GM19240 (cell line): ENCODE data around the gene NTN3.

ENCODE experiments used
- DNase-seq: peaks from one replicate; pipeline ENCODE4 v3.0.0; 2011; ENCODE audit warnings: low spot score; ENCODE audit not compliant: insufficient read length

Gene NTN3

GRCh38 chr16:2466667-2467527, 4.2 kb upstream of the NTN3 start:
- no peak for DNase-seq

- no peak for DNase-seq
Observed at GRCh38 chr16:2467528-2468232, 3.4 kb upstream of the NTN3 start.

DNA sequence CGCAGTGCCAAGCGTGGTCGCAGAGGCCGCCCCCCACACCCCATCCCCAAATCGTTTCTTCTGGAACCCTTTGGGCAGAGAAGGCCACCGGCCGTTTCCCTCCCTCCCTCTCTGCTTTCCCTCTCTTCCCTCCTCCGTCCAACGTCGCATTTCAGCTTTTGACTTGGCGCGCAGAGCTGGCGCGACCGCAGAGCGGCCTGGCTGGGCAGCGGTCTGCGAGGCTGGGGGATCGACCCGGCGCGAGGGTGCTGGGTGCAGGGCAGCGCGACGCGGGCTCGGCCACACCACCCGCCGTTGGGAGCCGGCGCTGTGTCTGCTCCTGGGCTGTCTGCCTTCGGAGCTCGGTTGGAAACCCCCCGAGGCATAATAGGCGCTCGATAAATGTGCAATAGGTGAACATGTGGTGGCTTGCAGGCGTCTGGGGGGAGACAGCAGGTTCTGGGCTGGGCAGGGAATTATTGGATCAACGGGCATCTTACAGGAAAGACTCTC, 2.8 kb upstream of the NTN3 start:
- DNase-seq = no peak

DNA sequence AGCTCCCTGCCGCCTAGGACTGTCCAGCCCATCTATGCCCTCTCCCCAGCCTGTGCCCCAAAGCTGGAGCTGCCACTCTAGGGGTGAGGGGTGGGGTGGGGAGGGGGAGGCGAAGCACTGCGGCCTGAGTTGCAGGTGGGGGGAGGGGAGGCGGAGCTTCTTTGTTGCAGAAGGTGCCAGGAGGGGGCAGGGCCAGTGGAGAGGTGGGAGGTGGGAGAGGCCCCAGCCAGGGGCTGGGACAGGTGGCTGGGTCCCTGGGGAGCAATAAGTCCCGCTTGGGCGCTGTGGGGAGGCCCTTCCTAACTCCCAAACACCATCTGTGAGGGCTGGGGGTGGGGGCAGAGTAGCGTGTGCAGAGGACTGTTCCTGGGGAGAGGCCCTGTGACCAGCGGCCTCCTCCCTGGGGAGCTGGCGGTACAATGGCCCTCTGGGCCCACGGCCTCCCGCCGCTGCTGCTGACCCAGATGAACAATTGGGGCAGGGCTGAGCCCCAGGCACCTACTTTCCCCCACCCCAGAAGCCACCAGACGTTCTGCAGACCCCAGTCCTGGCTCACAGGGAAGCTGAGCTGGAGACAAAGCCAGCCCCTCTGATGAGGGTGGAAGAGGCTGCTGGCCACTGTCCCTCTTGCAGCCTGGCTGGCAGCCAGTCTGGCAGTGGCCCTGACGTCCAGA, 2.2 kb upstream of the NTN3 start:
- DNase-seq = no peak

DNA sequence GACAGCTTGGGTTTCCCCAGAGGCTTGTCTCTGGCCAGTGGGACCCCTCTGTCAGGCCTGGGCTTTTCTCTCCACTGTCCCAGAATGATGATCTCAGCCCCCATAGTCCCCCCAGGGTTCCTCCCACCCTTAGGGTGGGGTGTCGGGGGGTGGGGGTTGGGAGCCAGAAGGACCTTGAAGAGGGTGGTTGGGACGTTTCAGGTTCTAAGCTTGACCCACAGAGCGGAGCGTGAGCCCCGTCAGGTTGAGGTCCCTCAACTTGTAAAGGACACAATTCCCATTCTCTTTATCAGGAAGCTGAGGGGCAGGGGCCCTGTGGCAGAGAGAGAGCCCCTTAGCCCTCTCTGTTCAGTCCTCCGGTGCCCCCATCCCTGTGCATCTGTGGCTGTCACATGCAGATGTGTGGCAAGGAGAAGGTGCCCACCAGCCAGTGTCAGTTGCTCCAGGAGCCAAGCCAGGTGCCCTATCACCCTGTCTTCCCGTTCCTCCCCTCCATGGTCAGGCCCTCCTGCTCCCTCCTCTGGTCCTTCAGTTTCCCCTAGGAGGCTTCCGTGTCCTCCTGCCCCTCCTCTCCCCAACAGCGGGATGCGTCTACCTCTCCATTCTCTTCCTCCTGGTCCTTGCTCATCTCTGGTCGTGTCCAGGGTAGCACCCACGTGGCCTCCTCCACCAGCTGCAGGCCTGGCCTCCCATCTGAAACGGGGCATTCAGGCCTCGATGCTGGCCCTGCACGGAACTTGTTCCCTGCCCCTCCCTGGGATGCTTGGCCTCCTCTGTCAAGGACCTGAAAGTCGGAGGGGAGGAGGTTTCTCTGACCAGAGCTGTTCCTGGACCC, 1.5 kb upstream of the NTN3 start:
- no peak for DNase-seq

DNA sequence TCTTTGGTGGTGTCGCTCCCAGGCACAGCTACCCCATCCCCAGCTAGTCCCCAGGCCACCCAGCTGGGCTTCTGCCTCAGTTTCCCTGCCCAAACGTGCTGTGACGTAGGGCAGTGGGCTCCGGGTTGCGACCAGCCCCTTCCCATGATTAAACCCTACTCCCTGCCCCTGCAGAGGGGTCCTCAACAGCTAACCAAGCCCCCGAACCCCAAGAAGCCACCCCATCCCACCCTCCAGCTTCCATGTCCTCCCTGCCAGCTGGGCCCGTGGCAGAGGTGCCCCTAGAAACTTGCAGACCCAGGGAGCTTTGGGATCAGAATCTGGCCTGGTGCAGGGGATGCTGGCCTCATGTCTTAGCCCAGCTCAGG, 879 bp upstream of the NTN3 start:
- DNase-seq = no peak

- DNase-seq = no peak
Observed at GRCh38 chr16:2470603-2471015, 488 bp upstream of the NTN3 start.

- no peak for DNase-seq
Observed at GRCh38 chr16:2471653-2472487, 773 bp downstream of the NTN3 start.

GRCh38 chr16:2472488-2472864, 1.4 kb downstream of the NTN3 start:
- DNase-seq = no peak

GRCh38 chr16:2472885-2473445, 1.9 kb downstream of the NTN3 start:
- no peak for DNase-seq

DNA sequence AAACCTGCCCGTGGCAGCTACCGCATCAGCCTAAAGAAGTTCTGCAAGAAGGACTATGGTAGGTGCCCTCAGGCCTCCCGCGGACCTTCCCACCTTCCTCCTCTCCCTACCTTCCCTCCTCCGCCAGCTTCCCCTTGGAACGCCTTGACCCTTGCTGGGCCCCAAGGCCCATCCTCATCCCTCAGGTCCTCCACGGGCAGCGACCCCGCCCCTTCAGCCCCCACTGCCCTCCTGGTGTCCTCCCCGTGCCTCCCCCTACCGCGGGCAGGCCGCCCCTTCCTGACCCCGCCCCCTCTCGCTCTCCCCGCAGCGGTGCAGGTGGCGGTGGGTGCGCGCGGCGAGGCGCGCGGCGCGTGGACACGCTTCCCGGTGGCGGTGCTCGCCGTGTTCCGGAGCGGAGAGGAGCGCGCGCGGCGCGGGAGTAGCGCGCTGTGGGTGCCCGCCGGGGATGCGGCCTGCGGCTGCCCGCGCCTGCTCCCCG, 2.4 kb downstream of the NTN3 start:
- DNase-seq = no peak

DNA sequence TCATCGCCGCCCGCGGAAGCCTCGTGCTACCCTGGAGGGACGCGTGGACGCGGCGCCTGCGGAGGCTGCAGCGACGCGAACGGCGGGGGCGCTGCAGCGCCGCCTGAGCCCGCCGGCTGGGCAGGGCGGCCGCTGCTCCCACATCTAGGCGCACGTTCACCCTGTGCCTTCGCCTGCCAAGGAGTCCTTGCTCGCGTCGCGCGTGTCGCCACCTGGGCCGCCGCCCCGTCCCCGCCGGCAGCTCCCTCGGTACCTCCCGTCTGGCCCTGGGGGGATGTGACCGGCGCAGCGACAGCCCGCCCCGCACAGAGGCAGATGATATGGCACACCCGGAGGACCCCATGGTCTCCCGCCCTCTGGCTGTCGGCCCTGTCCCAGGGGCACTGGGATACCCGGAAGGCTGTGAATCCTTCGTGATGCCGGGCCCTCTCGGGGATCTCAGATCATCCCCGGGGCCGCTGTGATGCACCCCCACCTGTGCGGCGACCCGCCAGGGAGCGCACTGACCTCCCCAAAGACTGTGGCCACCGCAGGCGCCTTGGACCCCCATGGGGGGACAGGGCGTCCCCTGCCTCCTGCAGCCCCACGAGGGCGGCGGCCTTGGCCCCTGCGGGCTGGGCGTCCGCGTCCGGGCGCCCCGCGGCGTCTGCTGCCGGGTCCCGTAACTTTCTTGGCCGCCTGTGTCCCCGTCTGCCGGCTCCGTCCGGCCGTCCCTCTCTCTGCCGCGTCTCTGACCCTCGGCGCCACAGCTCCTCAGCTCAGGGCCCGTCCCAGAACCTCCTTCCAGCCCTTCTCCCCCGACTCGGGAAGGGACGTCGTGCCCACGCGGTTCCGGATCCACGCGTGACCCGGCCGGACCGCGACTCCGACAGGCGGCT, 3.1 kb downstream of the NTN3 start:
- no peak for DNase-seq

DNA sequence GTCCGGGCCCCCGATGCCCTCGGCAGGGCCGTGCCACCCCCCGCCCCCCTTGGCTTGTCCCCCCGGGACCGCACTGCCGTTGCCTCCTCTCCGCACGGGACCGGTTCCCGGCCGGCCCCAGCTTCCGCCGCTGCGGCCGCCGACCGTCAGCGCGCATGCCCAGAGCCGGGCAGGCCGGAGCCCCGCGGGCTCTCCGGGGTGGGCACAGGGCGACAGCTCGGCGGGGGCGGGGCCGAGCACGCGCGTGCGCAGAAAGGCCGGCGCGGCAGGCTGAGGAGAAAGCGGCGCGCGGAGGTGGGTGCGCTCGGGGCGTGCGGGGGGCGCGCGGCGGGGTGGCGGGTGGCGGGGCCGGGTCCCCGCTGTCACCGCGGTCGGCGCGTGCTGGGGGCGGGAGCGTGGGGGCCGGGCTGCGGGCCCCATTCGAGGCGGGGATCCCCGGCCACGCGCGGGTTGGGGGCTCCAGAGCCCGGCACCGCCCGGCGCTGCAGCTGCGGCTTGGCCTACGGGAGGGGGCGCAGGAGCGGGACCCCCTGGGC, 3.8 kb downstream of the NTN3 start, which contains the start of gene TBC1D24:
TBC1D24 (plus strand) TSS at position 251 of the 536 bp plus-strand sequence. CDS start 21,022 bp downstream, outside the sequence.
- DNase-seq = peak; percentile 99

DNA sequence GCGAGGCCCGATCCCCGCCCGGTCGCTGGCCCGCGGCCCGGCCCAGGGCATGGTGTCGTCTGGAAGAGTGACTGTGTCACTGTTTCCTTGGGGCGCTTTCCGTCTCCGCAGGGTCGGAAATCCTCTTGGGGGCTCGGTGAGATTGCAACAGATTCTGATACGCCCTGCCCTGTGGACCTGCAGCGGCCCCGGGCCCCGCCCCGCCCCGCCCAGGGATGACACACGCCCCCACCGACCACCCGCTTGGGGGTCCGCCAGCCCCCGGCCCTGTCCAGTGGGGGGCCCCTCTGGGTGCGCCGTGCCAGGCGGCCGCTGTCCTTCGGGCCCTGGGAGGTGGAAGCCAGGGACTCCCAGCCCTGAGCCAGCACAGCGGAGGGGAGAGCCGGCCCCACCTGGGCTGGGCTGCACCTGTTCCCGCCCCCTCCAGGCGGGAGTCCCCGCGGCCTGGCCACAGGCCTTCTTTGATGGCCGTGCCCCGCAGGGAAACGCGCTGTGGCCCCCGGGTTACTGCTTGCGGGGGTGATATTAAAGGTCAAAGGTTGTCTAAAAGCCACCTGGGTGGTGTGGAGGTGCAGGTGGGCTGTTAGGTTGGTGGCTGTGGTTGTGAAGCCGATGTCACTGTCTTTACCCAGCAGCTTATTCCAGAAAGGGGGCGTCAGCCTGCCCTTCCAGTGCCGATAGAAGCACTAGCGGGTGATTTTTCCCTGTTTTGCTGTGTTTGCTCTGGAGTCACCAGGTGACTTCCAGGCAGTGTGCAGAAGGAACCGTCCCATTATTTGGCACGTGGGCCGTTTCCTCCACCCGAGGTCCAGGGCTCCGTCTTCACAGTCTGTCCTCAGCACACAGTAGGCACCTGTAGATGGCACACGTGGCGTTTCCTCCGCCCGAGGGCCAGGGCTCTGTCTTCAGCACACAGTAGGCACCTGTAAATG, 4.6 kb downstream of the NTN3 start:
- DNase-seq = no peak

GRCh38 chr16:2476345-2476720, 5.2 kb downstream of the NTN3 start:
- DNase-seq = no peak

GRCh38 chr16:2476741-2477140, 5.6 kb downstream of the NTN3 start:
- DNase-seq = no peak

DNA sequence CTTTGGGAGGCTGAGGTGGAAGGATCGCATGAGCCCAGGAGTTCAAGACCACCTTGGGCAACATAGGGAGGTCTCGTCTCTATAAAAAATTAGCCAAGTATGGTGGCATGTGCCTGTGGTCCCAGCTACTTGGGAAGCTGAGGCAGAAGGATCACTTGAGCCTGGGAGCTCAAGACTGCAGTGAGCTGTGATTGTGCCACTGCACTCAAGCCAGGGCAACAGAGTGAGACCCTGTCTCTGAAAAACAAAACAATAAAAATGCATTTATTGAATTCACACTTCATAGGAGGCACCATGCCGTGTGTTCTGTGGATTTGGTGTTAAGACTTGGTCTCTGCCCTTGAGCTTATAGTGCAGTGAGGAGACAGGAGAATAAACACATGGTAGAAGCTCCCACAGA, 6.2 kb downstream of the NTN3 start:
- no peak for DNase-seq
